ENCODE data around the gene HSPA12A. TPM values are rescaled to one million over a fixed set of nuclear protein-coding genes. Genes with fewer than 3 reads are reported as not detected.

HSPA12A gene
- total RNA-seq, 2 donors from 2014 or later: 0.08 TPM; not detected in 1

DNA sequence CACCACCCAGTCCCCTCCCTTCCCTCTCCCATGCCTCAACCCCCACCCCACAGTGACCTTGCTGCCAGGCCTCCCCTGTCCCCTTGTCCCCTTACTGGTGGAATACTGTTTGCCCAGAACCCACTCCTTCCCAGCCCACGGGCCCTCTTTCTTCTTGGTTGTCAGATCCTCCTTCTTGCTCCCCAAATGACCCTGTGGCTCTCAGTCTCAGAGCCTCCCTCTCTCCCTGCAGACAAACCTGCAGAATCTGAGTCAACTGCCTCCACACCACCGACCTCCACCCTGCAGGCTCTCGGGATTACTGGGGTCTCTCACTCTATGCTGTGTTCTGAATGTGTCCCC lies 47.5 kb downstream of the HSPA12A start:
- no peaks in the 10 kb centered on the region for H3K4me1 Mint-ChIP-seq (ENCODE audit: low read depth in 2 of 2)
- ATAC-seq: no peak
- no peaks in the 10 kb centered on the region for H3K9me3 Mint-ChIP-seq
- no peak overlapping the region for H3K4me3 Mint-ChIP-seq
- DNase-seq (ENCODE audit: low spot score): no peak
- no peak overlapping the region for H3K27ac Mint-ChIP-seq
- H3K36me3 Mint-ChIP-seq: no peaks in the 10 kb centered on the region
- peaks cover 8 to 14% of the 10 kb centered on the region in 2 donors for H3K27me3 Mint-ChIP-seq

DNA sequence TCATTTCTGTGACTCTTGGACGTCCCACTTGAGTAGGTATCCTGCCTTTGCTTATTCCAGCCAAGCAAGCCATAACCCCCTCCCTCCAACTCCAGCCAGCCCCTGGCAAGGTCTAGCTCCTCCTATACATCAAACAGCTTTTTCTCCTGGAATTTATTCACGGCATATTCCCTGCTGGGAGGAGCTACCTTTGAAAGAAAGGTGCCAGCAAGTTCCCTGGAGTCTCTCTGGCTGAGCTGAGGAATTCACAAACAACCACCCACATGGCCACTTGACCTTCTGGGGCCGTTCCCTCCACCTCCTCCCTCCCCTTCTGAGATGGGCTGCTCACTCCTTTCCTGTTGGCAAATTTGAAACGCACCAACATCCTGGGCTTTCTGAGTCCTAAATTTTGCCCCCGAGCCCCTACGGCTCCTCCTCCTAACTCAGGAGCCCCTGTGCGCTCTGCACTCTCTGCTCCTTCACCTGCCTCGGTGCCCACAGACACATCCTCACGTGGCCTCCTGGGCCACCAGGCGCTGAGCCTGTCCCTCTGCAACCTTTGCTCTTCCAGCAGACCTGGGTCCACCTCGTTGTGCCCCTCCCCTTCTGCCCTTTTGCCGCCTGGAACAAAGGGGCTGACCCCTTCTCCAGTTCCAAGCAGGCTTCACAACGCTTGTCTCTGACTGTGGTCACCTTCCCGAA lies 48.0 kb downstream of the HSPA12A start:
- Mint-ChIP-seq H3K4me3 (no peak overlapping the region), H3K27ac (no peak overlapping the region), H3K4me1 (ENCODE audit: low read depth in 2 of 2) (no peaks in the 10 kb centered on the region), H3K27me3 (peaks cover 8 to 16% of the 10 kb centered on the region in 2 donors), H3K9me3 (no peaks in the 10 kb centered on the region), H3K36me3 (no peaks in the 10 kb centered on the region)
- ATAC-seq (no peak), DNase-seq (ENCODE audit: low spot score) (no peak)

DNA sequence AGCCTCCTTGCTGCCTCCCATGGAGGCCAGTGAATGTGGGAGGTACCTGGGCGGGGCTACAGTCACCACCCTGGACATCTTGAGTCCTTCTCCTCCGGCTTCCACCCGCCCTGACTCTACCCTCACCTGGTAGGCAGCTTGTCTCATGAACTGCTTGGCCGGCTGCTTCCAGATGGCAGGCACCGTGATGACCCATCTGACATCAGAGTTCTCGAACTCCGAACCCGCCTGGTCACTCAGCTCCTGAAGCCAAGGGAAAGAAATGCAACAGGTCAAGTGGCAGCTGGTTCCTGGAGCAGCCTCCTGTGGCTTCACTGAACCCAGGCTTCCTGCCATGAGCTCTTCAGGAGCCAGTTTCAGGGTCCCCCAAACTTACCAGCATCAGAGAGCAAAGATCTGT lies 50.1 kb downstream of the HSPA12A start:
- no peak for DNase-seq (ENCODE audit: low spot score)
- H3K4me3 Mint-ChIP-seq: no peak overlapping the region
- no peak overlapping the region for H3K27ac Mint-ChIP-seq
- no peaks in the 10 kb centered on the region for H3K4me1 Mint-ChIP-seq (ENCODE audit: low read depth in 2 of 2)
- H3K36me3 Mint-ChIP-seq: no peaks in the 10 kb centered on the region
- no peaks in the 10 kb centered on the region for H3K9me3 Mint-ChIP-seq
- ATAC-seq: no peak
- peaks cover 8 to 21% of the 10 kb centered on the region in 2 donors for H3K27me3 Mint-ChIP-seq

DNA sequence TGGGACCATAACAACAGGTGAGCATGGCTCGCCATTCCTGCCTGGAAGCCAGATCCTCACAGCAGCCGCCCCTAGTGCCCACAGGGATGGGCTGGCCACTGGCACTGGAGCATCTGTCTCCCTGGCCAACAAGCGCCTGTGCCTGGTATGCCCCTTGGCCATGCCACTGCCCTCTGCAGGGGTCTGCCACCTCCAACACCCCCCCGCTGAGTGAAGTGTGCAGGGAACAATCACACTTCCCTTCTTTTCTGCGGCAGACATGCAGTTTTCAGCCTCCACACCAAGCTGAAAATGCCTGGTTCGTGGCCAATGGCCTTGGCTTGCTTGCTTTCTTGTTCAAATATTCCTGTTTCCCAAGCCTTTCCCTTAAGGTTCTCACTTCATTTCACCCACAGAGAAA lies 50.7 kb downstream of the HSPA12A start:
- Mint-ChIP-seq H3K27ac (no peak overlapping the region), H3K27me3 (peaks cover 4 to 16% of the 10 kb centered on the region in 2 donors), H3K4me1 (ENCODE audit: low read depth in 2 of 2) (no peaks in the 10 kb centered on the region), H3K9me3 (no peaks in the 10 kb centered on the region), H3K4me3 (no peak overlapping the region), H3K36me3 (no peaks in the 10 kb centered on the region)
- no peak for DNase-seq (ENCODE audit: low spot score)
- ATAC-seq: no peak

DNA sequence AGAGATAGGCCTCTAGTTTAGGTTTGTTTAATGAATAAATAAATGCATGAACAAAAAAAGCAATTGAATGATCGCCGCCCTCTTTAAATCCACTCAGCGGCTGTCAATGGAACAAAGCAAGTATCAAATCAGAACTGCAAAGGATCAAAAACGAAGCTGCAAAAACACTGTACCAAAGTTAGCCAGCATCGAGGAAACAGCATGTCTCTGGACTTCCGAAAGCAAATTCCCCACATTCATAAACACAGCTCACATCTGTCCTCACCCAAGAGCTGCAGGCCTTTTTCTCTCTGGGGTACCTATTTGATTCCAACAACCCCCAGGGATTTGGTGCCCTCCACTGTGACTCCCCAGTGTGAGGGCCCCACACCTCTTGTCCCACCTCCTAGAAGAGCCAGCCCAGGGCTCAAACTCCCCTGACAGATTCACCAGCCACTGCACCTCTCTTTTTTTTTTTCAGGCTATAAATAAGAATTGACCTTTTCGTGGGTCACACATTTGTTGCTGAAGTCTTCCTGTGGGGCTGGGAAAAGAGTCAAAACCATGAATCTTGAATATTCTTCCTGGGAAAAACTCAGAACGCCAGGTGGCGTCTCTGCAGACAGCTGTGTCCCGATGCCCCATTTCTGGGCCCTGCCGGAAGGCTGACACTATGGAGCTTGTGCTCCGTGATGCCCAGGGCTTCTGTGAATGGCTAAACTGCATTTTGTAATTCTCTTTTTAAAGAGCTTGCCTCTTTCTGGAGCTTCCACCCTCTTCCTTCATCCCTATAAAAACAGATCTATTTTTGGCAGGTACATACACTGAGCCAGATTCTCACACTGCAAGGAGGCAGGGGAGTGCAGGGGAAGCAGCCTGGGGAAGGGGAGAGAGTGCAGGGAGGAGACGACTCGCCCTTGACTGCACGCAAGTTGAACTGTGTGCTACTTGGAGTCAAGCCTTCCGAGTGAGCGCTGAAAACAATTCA lies 51.7 kb downstream of the HSPA12A start:
- Mint-ChIP-seq H3K4me3 (no peak overlapping the region), H3K27me3 (peaks cover 0 to 15% of the 10 kb centered on the region in 2 donors)

GRCh38 chr10:116689744-116690143 lies 52.6 kb downstream of the HSPA12A start:
- peaks cover 0 to 15% of the 10 kb centered on the region in 2 donors for H3K27me3 Mint-ChIP-seq
- DNase-seq (ENCODE audit: low spot score) (no peak), ATAC-seq (no peak)
- H3K4me3 Mint-ChIP-seq: no peak overlapping the region
- H3K9me3 Mint-ChIP-seq: no peaks in the 10 kb centered on the region
- no peaks in the 10 kb centered on the region for H3K36me3 Mint-ChIP-seq
- no peaks in the 10 kb centered on the region for H3K4me1 Mint-ChIP-seq (ENCODE audit: low read depth in 2 of 2)
- H3K27ac Mint-ChIP-seq: no peak overlapping the region

More for the DNA sequence above, 51.7 kb downstream of the HSPA12A start:
- Mint-ChIP-seq H3K27ac (no peak overlapping the region), H3K4me1 (ENCODE audit: low read depth in 2 of 2) (no peaks in the 10 kb centered on the region), H3K36me3 (no peaks in the 10 kb centered on the region), H3K9me3 (no peaks in the 10 kb centered on the region)
- DNase-seq (ENCODE audit: low spot score): no peak
- ATAC-seq: no peak

DNA sequence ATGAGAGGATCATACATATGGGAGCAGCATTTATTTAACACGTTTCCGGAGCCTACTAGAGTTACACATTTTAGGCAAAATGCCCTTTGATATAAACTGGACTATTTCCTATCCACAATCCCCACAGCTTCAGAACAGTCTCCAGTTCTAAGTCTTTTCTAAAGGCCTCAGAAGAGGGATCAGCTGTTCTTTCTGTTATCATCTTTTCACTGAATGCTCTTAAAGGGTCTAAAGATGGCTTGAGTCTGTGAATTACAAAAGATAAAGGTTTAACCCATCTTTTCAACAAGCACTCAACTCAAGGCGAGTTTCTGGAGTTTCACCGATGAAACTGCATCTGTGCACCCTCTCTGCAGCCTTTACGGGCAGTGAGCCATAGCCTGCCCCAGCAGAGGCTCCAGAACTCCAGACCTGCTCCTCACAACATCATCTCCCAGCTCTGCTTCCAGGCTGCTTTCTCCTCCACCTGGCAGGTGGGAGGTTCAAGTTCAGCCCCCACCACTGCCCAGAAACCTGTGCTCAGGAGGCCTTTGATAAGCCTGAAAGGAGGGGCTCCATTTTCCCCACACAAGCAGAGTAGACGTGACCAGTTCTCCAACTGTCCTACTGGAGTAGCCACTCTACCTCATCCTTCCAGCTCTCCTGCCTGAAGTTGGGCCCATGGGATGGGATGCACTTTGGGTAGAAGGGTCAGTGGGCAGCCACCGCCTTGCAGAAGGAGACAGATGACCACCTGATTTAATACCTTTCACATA lies 53.4 kb downstream of the HSPA12A start:
- no peaks in the 10 kb centered on the region for H3K4me1 Mint-ChIP-seq (ENCODE audit: low read depth in 2 of 2)
- H3K27me3 Mint-ChIP-seq: peaks cover 0 to 13% of the 10 kb centered on the region in 2 donors
- no peaks in the 10 kb centered on the region for H3K36me3 Mint-ChIP-seq
- DNase-seq (ENCODE audit: low spot score) (no peak), ATAC-seq (no peak)
- no peaks in the 10 kb centered on the region for H3K9me3 Mint-ChIP-seq
- no peak overlapping the region for H3K27ac Mint-ChIP-seq
- no peak overlapping the region for H3K4me3 Mint-ChIP-seq

GRCh38 chr10:116688241-116688711 lies 54.1 kb downstream of the HSPA12A start:
- no peak overlapping the region for H3K27ac Mint-ChIP-seq
- no peak for ATAC-seq
- no peaks in the 10 kb centered on the region for H3K36me3 Mint-ChIP-seq
- peaks cover 0 to 13% of the 10 kb centered on the region in 2 donors for H3K27me3 Mint-ChIP-seq
- DNase-seq (ENCODE audit: low spot score): no peak
- no peak overlapping the region for H3K4me3 Mint-ChIP-seq
- H3K4me1 Mint-ChIP-seq (ENCODE audit: low read depth in 2 of 2): no peaks in the 10 kb centered on the region
- no peaks in the 10 kb centered on the region for H3K9me3 Mint-ChIP-seq

GRCh38 chr10:116687633-116688032 lies 54.7 kb downstream of the HSPA12A start:
- Mint-ChIP-seq H3K36me3 (no peaks in the 10 kb centered on the region), H3K27ac (no peak overlapping the region), H3K27me3 (peaks cover 0 to 13% of the 10 kb centered on the region in 2 donors), H3K9me3 (no peaks in the 10 kb centered on the region), H3K4me1 (ENCODE audit: low read depth in 2 of 2) (no peaks in the 10 kb centered on the region), H3K4me3 (no peak overlapping the region)
- DNase-seq (ENCODE audit: low spot score) (no peak), ATAC-seq (no peak)

DNA sequence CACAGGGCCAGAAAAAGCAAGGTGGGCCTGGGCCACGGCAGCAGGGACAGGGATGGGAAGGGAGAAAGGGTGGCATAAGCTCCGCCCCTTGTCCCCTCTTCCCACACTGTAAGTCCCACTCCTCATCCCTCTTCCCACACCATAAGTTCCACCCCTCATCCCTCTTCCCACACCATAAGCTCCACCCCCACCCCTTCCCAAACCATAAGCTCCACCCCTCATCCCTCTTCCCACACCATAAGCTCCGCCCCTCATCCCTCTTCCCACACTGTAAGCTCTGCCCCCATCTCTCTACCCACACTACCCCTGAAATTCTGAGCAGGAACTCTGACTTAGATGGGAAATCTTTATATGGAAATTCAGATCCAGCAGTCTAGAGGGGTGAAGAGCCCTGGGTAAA lies 55.7 kb downstream of the HSPA12A start:
- DNase-seq (ENCODE audit: low spot score) (no peak), ATAC-seq (no peak)
- Mint-ChIP-seq H3K27ac (no peak overlapping the region), H3K9me3 (no peaks in the 10 kb centered on the region), H3K27me3 (peaks cover 0 to 13% of the 10 kb centered on the region in 2 donors), H3K4me3 (no peak overlapping the region), H3K36me3 (no peaks in the 10 kb centered on the region), H3K4me1 (ENCODE audit: low read depth in 2 of 2) (no peaks in the 10 kb centered on the region)

- Mint-ChIP-seq H3K36me3 (no peaks in the 10 kb centered on the region), H3K27me3 (peaks cover 0 to 9% of the 10 kb centered on the region in 2 donors), H3K9me3 (no peaks in the 10 kb centered on the region), H3K4me3 (no peak overlapping the region), H3K27ac (no peak overlapping the region), H3K4me1 (ENCODE audit: low read depth in 2 of 2) (no peaks in the 10 kb centered on the region)
- DNase-seq (ENCODE audit: low spot score) (no peak), ATAC-seq (no peak)
Measured at GRCh38 chr10:116685807-116686206, 56.6 kb downstream of the HSPA12A start.

DNA sequence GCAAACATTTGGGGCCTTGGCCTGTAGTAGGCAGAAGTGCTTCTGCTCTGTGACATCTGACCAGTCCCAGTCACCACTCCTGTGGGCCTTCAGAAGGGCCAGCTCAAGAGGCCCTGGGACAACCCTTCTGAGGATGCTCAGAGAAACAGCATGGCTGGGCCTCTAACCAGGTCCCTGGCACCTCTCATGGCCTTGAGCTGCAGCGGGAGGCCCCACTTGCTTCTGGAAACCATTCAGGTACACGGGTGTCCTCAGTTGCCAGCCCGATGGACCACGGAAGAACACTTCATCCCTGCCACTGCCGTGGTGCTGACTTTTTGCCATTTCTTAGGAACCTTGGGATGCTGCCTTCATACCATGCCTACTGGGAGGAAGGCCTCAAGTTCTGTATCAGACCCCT lies 57.6 kb downstream of the HSPA12A start:
- Mint-ChIP-seq H3K27me3 (peaks cover 0 to 7% of the 10 kb centered on the region in 2 donors), H3K4me3 (no peak overlapping the region), H3K27ac (no peak overlapping the region), H3K36me3 (no peaks in the 10 kb centered on the region), H3K4me1 (ENCODE audit: low read depth in 2 of 2) (no peaks in the 10 kb centered on the region), H3K9me3 (no peaks in the 10 kb centered on the region)
- ATAC-seq (peak in 1 of 2 donors; percentile 9), DNase-seq (ENCODE audit: low spot score) (no peak)

- peak in 1 of 2 donors; percentile 56 for ATAC-seq
- Mint-ChIP-seq H3K27me3 (peaks cover 0 to 3% of the 10 kb centered on the region in 2 donors), H3K36me3 (no peaks in the 10 kb centered on the region), H3K4me3 (no peak overlapping the region), H3K27ac (no peak overlapping the region), H3K4me1 (ENCODE audit: low read depth in 2 of 2) (no peaks in the 10 kb centered on the region), H3K9me3 (no peaks in the 10 kb centered on the region)
- no peak for DNase-seq (ENCODE audit: low spot score)
Measured at GRCh38 chr10:116683821-116684220, 58.5 kb downstream of the HSPA12A start.

All from natural killer cell treated with Interleukin-12 subunit alpha and Interleukin-12 subunit beta and Interleukin-15 and Interleukin-18, amount 100 ng/mL, for 72 hours (primary cell).